GM23248 (cell line): Measurements from ENCODE around the gene PHLPP1.

Experiments used
- EZH2 ChIP-seq: fragments of 200-600 bp; sonication (generic); IDR thresholded peaks from 2 replicates; pipeline ENCODE4 v1.6.1; 2018; ENCODE audit warnings: antibody characterized with exemption, mild to moderate bottlenecking; ENCODE audit not compliant: insufficient read depth, poor library complexity, severe bottlenecking
- EZH2phosphoT487 ChIP-seq: fragments of 200-600 bp; sonication (generic); IDR thresholded peaks from 2 replicates; pipeline ENCODE4 v1.6.1; 2018; ENCODE audit warnings: antibody characterized with exemption, moderate library complexity, mild to moderate bottlenecking, low read depth; ENCODE audit not compliant: insufficient read depth

DNA sequence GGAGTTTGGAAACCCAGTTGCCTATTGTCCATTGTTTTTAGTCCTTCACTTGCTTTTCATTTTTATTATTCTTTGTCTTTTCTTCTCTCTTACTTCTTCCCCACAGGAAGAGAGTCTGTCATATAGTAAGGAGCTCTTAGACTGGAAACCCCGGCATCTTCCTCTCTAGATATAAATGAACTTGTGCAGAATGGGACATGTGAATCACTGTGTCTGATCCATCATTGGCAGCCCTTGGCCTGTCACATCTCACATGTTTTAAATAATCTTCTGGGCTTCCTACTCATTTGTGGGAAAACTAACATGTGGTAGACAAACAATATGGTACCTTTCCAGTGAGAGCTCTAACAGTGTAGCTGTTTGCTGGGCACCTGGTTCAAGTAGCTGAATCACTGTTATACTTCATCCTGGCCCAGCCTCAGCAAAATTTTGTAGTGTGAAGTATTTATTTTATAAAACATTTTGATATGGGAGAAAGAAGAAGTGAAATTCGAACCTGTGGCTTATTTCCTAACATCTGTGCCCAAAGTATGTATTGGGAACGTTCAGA lies 112.8 kb downstream of the PHLPP1 start:
- no peak for TF ChIP-seq EZH2phosphoT487
- TF ChIP-seq EZH2 = no peak
